ENCODE measurements around the gene TMEM191C. TPM values are rescaled to one million over a fixed set of nuclear protein-coding genes. Genes with fewer than 3 reads are reported as not detected.

Gene TMEM191C
- 0.88 to 2.1 TPM (median 1.3 TPM) in 5 replicates for total RNA-seq (2022; extraction: Qiagen RNA extraction; ENCODE audit: low read depth)

DNA sequence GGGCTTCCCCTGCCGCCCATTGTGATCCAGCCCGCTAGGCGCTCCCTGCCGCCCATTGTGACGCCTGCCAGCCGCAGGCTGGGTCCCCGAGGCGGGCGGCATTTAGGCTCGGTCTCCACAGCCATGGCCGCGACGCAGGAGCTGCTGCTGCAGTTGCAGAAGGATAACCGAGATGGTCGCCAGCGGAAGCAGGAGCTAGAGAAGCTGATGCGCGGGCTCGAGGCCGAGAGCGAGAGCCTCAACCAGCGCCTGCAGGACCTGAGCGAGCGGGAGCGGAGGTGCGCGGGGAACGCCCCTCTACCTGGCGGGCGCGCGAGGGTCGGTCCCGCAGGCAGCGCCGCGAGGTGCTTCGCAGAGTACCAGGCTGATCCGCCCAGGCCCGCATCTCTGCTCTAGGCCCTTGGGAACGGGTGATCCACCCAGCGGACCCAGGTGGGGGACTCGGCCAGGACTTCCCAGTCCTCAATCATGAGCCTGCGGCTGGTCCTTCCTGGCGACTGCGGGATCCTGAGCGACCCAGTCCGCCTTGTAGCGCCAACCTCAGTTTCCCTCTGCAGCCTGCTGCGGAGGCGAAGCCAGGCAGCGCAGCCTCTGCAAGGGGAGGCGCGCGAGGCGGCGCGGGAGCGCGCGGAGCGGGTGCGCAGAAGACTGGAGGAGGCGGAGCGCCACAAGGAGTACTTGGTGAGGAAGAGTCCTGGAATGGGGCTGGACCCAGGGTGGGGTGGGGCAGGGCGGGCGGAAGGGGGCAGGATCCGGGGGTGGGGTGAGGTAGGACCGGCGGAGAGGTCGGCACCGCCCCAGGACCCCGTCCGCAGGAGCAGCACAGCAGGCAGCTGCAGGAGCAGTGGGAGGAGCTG is at the start of gene TMEM191C:
Gene TMEM191C (plus strand): TSS at position 51 of the 857 bp plus-strand sequence. CDS start 73 bp downstream, at position 124.

Other genes with a start within 250 kb of the TMEM191C start
- 0.19 to 0.67 TPM (median 0.42 TPM) in 5 replicates for gene RIMBP3B, start 83.6 kb upstream of the TMEM191C start, total RNA-seq (2022; extraction: Qiagen RNA extraction; ENCODE audit: low read depth)
- gene HIC2, start 50.0 kb upstream of the TMEM191C start, total RNA-seq (2022; extraction: Qiagen RNA extraction; ENCODE audit: low read depth), result 1.9 to 3.2 TPM (median 2.9 TPM) in 5 replicates
- 0.13 to 0.64 TPM (median 0.22 TPM) in 5 replicates for gene RIMBP3C, start 84.1 kb downstream of the TMEM191C start, total RNA-seq (2022; extraction: Qiagen RNA extraction; ENCODE audit: low read depth)
- 60.1 to 94.2 TPM (median 62.8 TPM) in 5 replicates for gene UBE2L3, start 100.3 kb downstream of the TMEM191C start, total RNA-seq (2022; extraction: Qiagen RNA extraction; ENCODE audit: low read depth)
- 27.4 to 58.2 TPM (median 57.3 TPM) in 5 replicates for gene YDJC, start 162.6 kb downstream of the TMEM191C start, total RNA-seq (2022; extraction: Qiagen RNA extraction; ENCODE audit: low read depth)
- gene CCDC116, start 165.4 kb downstream of the TMEM191C start, total RNA-seq (2022; extraction: Qiagen RNA extraction; ENCODE audit: low read depth), result not detected in 5 replicates
- gene SDF2L1, start 174.9 kb downstream of the TMEM191C start, total RNA-seq (2022; extraction: Qiagen RNA extraction; ENCODE audit: low read depth), result 24.9 to 65.1 TPM (median 55.0 TPM) in 5 replicates
- gene PPIL2, start 198.6 kb downstream of the TMEM191C start, total RNA-seq (2022; extraction: Qiagen RNA extraction; ENCODE audit: low read depth), result 16.9 to 22.9 TPM (median 22.4 TPM) in 5 replicates